Heart right ventricle (tissue), 16 donors: Measurements from ENCODE around the gene AKAP13. TPM values are rescaled to one million over a fixed set of nuclear protein-coding genes. Genes with fewer than 3 reads are reported as not detected.
A peak's percentile ranks its signal among the peaks of the same experiment; 100 is the strongest.

Source experiments
- ATAC-seq, 8 donors: fragments of 200-7000 bp; cut with Tn5 transposase; one replicate each; pipeline ENCODE4 v1.9.1; 2020; ENCODE audit warnings: mild to moderate bottlenecking in 8 of 8, moderate library complexity in 8 of 8, moderate number of reproducible peaks in 1 of 8
- DNase-seq, 2 donors: peaks; one replicate each; pipeline ENCODE4 v3.0.0-alpha.2; 2020
- H3K27ac ChIP-seq, 10 donors: fragments of 200-600 bp; sonication (generic) in 2 of 10; one replicate each; pipeline versions ENCODE4 v1.5.0 to v1.8.0; 2020 to 2022; ENCODE audit warnings: mild to moderate bottlenecking in 3 of 10
- H3K27me3 ChIP-seq, 7 donors: fragments of 200-600 bp; one replicate each; pipeline ENCODE4 v1.8.0; 2021 to 2022; ENCODE audit warnings: mild to moderate bottlenecking in 2 of 7
- H3K36me3 ChIP-seq, 9 donors: fragments of 200-600 bp; sonication (generic) in 1 of 9; one replicate each; pipeline versions ENCODE4 v1.5.0 to v1.8.0; 2020 to 2022; ENCODE audit warnings: mild to moderate bottlenecking in 2 of 9
- H3K4me1 ChIP-seq, 9 donors: fragments of 200-600 bp; sonication (generic) in 1 of 9; one replicate each; pipeline versions ENCODE4 v1.5.0 to v1.8.0; 2020 to 2022; ENCODE audit warnings: mild to moderate bottlenecking in 4 of 9
- H3K4me3 ChIP-seq, 10 donors: fragments of 200-600 bp; sonication (generic) in 2 of 10; one replicate each; pipeline versions ENCODE4 v1.5.0 to v1.8.0; 2020 to 2022; ENCODE audit warnings: mild to moderate bottlenecking in 7 of 10, moderate library complexity in 2 of 10
- H3K9me3 ChIP-seq, 11 donors: fragments of 200-600 bp in 10 of 11; sonication (generic) in 2 of 11; one replicate each; pipeline versions ENCODE4 v1.5.0 to v1.8.0; 2013 to 2022; ENCODE audit warnings: mild to moderate bottlenecking in 2 of 11, control low read depth in 1 of 11, moderate library complexity in 1 of 11
- WGBS, 2 donors: extraction: QIAGEN DNeasy Blood & Tissue Kit; methylation state at CpG; one replicate each; pipeline ENCODE4 v1.1.7; 2013; ENCODE audit warnings: inconsistent platforms in 1 of 2; 5-methylcytosine and 5-hydroxymethylcytosine counted together
- intact Hi-C, 10 donors: fragments of 100-400 bp; cut with DNase I; formaldehyde crosslinking; loops; one replicate each; pipeline versions ENCODE4 v1.11.1 to v1.14.2; 2022
- polyA plus RNA-seq, 2 donors: library from polyadenylated mRNA; stranded (reverse); fragments of 200-250 nt; gene quantifications; one replicate each; pipeline ENCODE4 v1.2.3, GENCODE V29; 2013
- total RNA-seq, 10 donors: library from RNA; stranded (reverse); fragmentation: NEBNext Ultra II Directional in 3 of 10; extraction: Animal tissue kit (Norgen Biotek cat#: 25700) in 3 of 10; gene quantifications; one replicate each; pipeline versions ENCODE4 v1.2.1 to v1.2.4, GENCODE V29; 2021 to 2023
- TF ChIP-seq, protein P1 (sequence below), 9 donors: fragments of 200-600 bp; sonication (generic) in 2 of 9; IDR thresholded peaks; one replicate each; pipeline versions ENCODE4 v1.5.0 to v1.8.0; 2021 to 2022; ENCODE audit warnings: antibody characterized with exemption in 9 of 9, mild to moderate bottlenecking in 5 of 9, moderate library complexity in 1 of 9
- donor health status: Arrhythmogenic right ventricular cardiomyopathy.
- donor health status: ischemic (EF 13 %, LVEDD 7.1; RV severe dilation, severe dysfunction).
- donor health status: healthy with polysubstance abuse.
- donor health status: DM: no; HTN: yes; CAD: no.
- donor health status: DM: no; HTN: no; CAD: no.
- donor health status: ischemic (EF 25% LVEDD 6.9; RV normal size, moderate dysfunction).
- donor health status: ischemic (EF 25% LVEDD 5.7; RV mildly dilated, moderate dysfunction).
- donor health status: healthy.
- donor health status: DM: yes; HTN: yes; CAD: no.
- donor health status: Ischemic cardiomyopathy.
- donor health status: ischemic (EF 35%, LVEDD 5.7; RV mildly dilated, moderate dysfunction).
- donor health status: nonischemic (EF 11% LVEDD 7.7; RV severe dilation, severe dysfunction).
- donor health status: DM: yes; HTN: yes; CAD: no.
- donor health status: PGD.
- donor health status: ischemic (EF 29% LVEDD 5.4; RV normal size, mild dysfunction).
- donor health status: nonischemic (EF 23%, LVEDD 6.1; RV moderate dilation, normal function).

Gene AKAP13
- total and polyA plus RNA-seq, 12 donors, result 89.3 to 645 (median 480) TPM

DNA sequence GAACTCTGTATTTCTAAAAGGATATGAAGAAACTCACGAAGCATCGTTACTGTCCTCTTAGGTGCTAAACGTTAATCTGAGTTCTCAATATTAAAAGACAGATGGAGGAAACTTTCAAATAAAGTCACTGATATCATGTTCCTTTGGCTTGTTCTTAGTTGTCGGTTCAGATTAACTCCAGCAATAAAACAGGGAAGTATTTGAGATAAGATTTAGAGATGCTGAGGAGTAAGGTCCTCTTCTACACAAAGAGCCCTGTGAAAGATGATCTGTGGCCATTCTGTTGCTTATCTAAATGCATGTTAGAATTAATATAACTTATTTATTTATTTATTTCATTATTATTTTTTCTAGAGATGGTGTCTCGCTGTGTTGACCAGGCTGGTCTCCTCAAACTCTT lies 19.2 kb downstream of the AKAP13 start:
- H3K4me1 ChIP-seq, result peaks cover 8 to 96% (median 76%) of the 10 kb centered on the region in 9 donors
- TF ChIP-seq, protein P1, sequence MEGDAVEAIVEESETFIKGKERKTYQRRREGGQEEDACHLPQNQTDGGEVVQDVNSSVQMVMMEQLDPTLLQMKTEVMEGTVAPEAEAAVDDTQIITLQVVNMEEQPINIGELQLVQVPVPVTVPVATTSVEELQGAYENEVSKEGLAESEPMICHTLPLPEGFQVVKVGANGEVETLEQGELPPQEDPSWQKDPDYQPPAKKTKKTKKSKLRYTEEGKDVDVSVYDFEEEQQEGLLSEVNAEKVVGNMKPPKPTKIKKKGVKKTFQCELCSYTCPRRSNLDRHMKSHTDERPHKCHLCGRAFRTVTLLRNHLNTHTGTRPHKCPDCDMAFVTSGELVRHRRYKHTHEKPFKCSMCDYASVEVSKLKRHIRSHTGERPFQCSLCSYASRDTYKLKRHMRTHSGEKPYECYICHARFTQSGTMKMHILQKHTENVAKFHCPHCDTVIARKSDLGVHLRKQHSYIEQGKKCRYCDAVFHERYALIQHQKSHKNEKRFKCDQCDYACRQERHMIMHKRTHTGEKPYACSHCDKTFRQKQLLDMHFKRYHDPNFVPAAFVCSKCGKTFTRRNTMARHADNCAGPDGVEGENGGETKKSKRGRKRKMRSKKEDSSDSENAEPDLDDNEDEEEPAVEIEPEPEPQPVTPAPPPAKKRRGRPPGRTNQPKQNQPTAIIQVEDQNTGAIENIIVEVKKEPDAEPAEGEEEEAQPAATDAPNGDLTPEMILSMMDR (IDR thresholded peaks at IDR 0.05), result no peak

DNA sequence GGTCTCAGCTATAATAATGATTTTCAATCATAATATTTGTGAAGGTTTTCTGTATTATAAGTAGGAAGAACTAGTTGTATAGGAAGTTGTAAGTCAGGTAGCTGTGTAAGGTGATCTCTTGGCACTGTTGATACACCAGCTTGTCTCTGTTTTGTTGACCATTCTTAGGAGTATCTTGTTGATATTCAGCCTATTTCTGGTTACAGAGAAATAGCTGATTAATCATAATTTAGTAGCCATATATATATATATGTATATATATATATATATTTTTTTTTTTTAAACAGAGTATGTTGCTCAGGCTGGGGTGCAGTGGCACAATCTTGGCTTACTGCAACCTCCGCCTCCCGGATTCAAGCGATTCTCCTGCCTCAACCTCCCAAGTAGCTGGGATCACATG lies 20.2 kb downstream of the AKAP13 start:
- TF ChIP-seq, protein P1 (IDR thresholded peaks at IDR 0.05), result no peak
- no peak for ATAC-seq
- H3K4me1 ChIP-seq, result peaks cover 12 to 96% (median 76%) of the 10 kb centered on the region in 9 donors
- H3K27me3 ChIP-seq, result no peaks in the 10 kb centered on the region
- DNase-seq, result no peak
- WGBS, 2 donors, result 90 to 92% methylated on average over 3 of the region's 3 CpGs
- H3K4me3 ChIP-seq, result no peak overlapping the region
- H3K36me3 ChIP-seq, result no peaks in the 10 kb centered on the region
- no peaks in the 10 kb centered on the region for H3K9me3 ChIP-seq
- peak overlapping the region in 1 of 10 donors; percentile 11 for H3K27ac ChIP-seq
- intact Hi-C loops, result loop anchor here in 1 of 10 donors (5.0 kb wide), 1 partner anchor 678 kb away; no protein-coding TSS in a partner anchor

More for the DNA sequence above, 19.2 kb downstream of the AKAP13 start:
- no peaks in the 10 kb centered on the region for H3K36me3 ChIP-seq
- no peak overlapping the region for H3K27ac ChIP-seq
- no peaks in the 10 kb centered on the region for H3K27me3 ChIP-seq
- H3K9me3 ChIP-seq, result no peaks in the 10 kb centered on the region
- 62 to 78% methylated on average over 5 of the region's 5 CpGs for WGBS, 2 donors
- H3K4me3 ChIP-seq, result no peak overlapping the region
- intact Hi-C loops, result loop anchor here in 1 of 10 donors (5.0 kb wide), 1 partner anchor 677 kb away; no protein-coding TSS in a partner anchor
- no peak for DNase-seq
- no peak for ATAC-seq

DNA sequence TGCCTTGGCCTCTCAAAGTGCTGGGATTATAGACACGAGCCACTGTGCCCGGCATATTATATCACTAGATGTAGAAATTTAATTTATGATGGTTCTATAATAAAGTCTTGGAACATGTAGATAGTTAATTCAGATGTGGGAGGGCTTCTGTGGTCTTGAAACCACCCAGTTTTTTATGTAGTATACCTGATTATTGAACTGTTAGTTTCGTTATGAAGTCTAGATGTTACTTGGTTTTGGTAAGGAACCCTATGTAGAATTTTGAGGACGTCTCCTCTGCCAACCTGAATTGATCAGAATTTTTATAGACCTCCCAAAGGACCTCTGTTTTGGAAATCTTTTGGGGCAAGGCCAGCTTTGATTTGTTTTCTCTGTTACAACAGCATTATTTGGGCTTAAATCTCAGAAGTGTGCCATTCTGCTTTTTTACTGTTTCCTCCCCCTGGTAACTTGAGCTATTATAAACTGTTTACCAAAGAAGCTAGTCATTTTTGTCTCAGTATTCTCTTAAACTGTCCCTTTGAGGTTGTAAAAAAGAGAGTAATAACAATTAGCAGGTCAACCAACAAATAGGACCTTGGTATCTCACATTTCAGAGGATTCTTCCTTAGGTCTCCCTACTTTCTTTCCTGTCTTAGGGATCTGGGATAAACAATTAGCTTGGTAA lies 20.8 kb downstream of the AKAP13 start:
- intact Hi-C loops, result loop anchor here in 1 of 10 donors (5.0 kb wide), 1 partner anchor 679 kb away; no protein-coding TSS in a partner anchor
- ATAC-seq, result no peak
- 66 to 70% methylated on average over 4 of the region's 4 CpGs for WGBS, 2 donors
- DNase-seq, result no peak
- peaks cover 14 to 96% (median 74%) of the 10 kb centered on the region in 9 donors for H3K4me1 ChIP-seq
- H3K27me3 ChIP-seq, result no peaks in the 10 kb centered on the region
- H3K27ac ChIP-seq, result peak overlapping the region in 7 of 10 donors; percentile 0 to 57 (median 36)
- TF ChIP-seq, protein P1 (IDR thresholded peaks at IDR 0.05), result no peak
- no peak overlapping the region for H3K4me3 ChIP-seq
- H3K36me3 ChIP-seq, result no peaks in the 10 kb centered on the region
- H3K9me3 ChIP-seq, result no peaks in the 10 kb centered on the region

DNA sequence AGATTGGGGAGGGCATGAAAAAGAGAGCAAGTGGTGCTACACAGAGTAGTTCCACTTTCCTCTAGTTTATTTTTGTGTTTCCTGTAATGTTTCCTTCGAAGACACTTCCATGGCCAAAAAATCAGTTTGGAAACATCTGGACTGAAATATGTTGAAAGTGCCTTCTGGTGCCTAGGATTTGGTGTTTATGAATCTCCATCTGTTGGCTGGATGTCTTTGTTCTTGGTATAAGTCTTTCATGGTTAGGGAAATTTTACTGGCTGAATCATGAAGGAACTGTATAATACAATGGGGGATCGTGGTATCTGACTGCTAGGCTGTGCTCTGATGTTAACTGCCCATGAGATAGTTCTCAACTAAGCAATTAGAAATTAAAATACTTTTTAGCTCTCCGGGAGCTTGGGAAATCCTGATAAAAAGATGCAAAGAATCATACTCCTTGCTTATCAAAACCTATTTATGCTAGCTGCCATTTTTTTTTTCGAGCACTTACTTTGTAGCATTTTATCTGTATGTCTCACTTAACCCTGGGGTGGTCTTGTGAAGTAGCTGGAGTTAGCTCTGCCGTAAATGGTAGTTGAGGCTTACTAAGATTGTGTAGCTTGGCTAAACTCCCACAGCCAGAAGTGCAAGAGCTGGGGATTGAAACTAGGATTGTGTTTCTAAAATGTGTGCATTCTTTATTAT lies 21.9 kb downstream of the AKAP13 start:
- DNase-seq (no peak), ATAC-seq (peak in 6 of 8 donors; percentile 23 to 36 (median 31))
- Histone ChIP-seq H3K27me3 (no peaks in the 10 kb centered on the region), H3K27ac (peak overlapping the region in 8 of 10 donors; percentile 0 to 57 (median 27)), H3K4me3 (no peak overlapping the region), H3K36me3 (no peaks in the 10 kb centered on the region), H3K9me3 (no peaks in the 10 kb centered on the region), H3K4me1 (peaks cover 15 to 96% (median 75%) of the 10 kb centered on the region in 9 donors)
- intact Hi-C loops, result loop anchor here in 1 of 10 donors (5.0 kb wide), 1 partner anchor 680 kb away; no protein-coding TSS in a partner anchor
- WGBS, 2 donors, result 34% methylated on average over 5 of the region's 5 CpGs
- TF ChIP-seq, protein P1 (IDR thresholded peaks at IDR 0.05), result no peak
